CD8-positive, alpha-beta memory T cell (primary cell): ENCODE results near the gene HPX. TPM values are rescaled to one million over a fixed set of nuclear protein-coding genes. Genes with fewer than 3 reads are reported as not detected.
A peak's percentile ranks its signal among the peaks of the same experiment; 100 is the strongest.

Experiments
- CTCF ChIA-PET: fragments of 350-600 bp; sonication (Branson Sonifier 250); formaldehyde crosslinking; loops from one replicate; lab custom pipeline; 2021; ENCODE audit warnings: antibody characterized with exemption; lab: Charles Lee
- POLR2A ChIA-PET: fragments of 350-600 bp; sonication (Branson Sonifier 250); formaldehyde crosslinking; loops from one replicate; lab custom pipeline; 2021; ENCODE audit warnings: antibody characterized with exemption; lab: Charles Lee
- DNase-seq, 5 donors: peaks; one replicate each; pipeline versions ENCODE4 v3.0.0 to v3.0.0-alpha.2; 2020 to 2022; ENCODE audit warnings: mixed read lengths in 1 of 5
- H3K27ac ChIP-seq: one replicate; pipeline ENCODE4 v1.7.0; 2013; ENCODE audit warnings: low read depth, mild to moderate bottlenecking, low read length, moderate library complexity
- H3K27me3 ChIP-seq: 2 replicates; pipeline ENCODE4 v1.7.0; 2013; ENCODE audit warnings: low read length, mild to moderate bottlenecking; ENCODE audit not compliant: insufficient read depth, poor library complexity, severe bottlenecking
- H3K36me3 ChIP-seq: 2 replicates; pipeline ENCODE4 v1.7.0; 2013; ENCODE audit warnings: mild to moderate bottlenecking, low read length, moderate library complexity; ENCODE audit not compliant: insufficient read depth
- H3K4me1 ChIP-seq: 2 replicates; pipeline ENCODE4 v1.7.0; 2013; ENCODE audit warnings: mild to moderate bottlenecking, low read length, moderate library complexity; ENCODE audit not compliant: insufficient read depth
- H3K4me3 ChIP-seq: 2 replicates; pipeline ENCODE4 v1.7.0; 2013; ENCODE audit warnings: mild to moderate bottlenecking, low read length
- H3K9me3 ChIP-seq: 2 replicates; pipeline ENCODE4 v1.7.0; 2013; ENCODE audit warnings: mild to moderate bottlenecking, low read length
- H3K27ac Mint-ChIP-seq, 8 donors: one replicate each; pipeline ENCODE4 v1.8.0; 2020 to 2021; ENCODE audit warnings: mixed read lengths in 8 of 8, mild to moderate bottlenecking in 6 of 8, inconsistent platforms in 3 of 8, moderate library complexity in 3 of 8
- H3K27me3 Mint-ChIP-seq, 2 donors: one replicate each; pipeline ENCODE4 v1.8.0; 2020 to 2021; ENCODE audit warnings: mixed read lengths in 2 of 2, mild to moderate bottlenecking in 1 of 2, moderate library complexity in 1 of 2
- H3K36me3 Mint-ChIP-seq, 3 donors: one replicate each; pipeline ENCODE4 v1.8.0; 2020 to 2021; ENCODE audit warnings: mixed read lengths in 3 of 3, inconsistent platforms in 1 of 3, mild to moderate bottlenecking in 1 of 3
- H3K4me1 Mint-ChIP-seq, 3 donors: one replicate each; pipeline ENCODE4 v1.8.0; 2020 to 2021; ENCODE audit warnings: mixed read lengths in 3 of 3, inconsistent platforms in 1 of 3, mild to moderate bottlenecking in 1 of 3
- H3K4me3 Mint-ChIP-seq, 7 donors: one replicate each; pipeline ENCODE4 v1.8.0; 2020 to 2021; ENCODE audit warnings: mixed read lengths in 7 of 7, mild to moderate bottlenecking in 6 of 7, moderate library complexity in 4 of 7, inconsistent platforms in 2 of 7
- H3K9me3 Mint-ChIP-seq, 5 donors: one replicate each; pipeline ENCODE4 v1.8.0; 2020 to 2022; ENCODE audit warnings: mixed read lengths in 5 of 5, mild to moderate bottlenecking in 3 of 5, moderate library complexity in 2 of 5, inconsistent platforms in 1 of 5
- polyA plus RNA-seq: library from polyadenylated mRNA; unstranded; fragments of 300-500 nt; fragmentation: Illumina TruSeq; gene quantifications from one replicate; pipeline ENCODE4 v1.2.3, GENCODE V29; 2021
- total RNA-seq, 2 experiments: library from RNA; stranded (reverse); gene quantifications; one replicate each; pipeline ENCODE4 v1.2.3, GENCODE V29; 2021

Gene HPX
- total and polyA plus RNA-seq, 3 experiments from 2014 or later, result 0.27 TPM; not detected in 2

DNA sequence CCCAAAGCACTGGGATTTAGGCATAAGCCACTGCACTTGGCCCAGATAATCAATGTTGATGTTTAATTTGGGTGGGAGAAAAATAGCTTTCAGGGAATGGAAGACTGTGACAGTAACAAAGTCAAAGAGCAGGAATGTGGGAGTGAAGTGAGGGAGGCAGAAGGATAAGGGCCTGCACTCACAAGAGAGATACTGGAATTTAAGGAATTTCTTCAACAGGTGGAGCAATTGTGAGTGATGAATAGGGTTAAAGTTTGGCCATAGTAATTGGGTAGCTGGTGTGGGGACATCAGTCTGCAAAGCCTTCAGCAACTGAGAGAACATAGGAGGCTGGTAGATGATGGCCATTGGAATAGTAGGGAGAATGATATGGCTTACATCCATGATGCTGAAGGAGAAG is 13.3 kb downstream of the HPX start:
- Mint-ChIP-seq H3K27ac (peak overlapping the region in 1 of 8 donors; percentile 45), H3K36me3 (peaks cover 0 to 2% (median 0%) of the 10 kb centered on the region in 3 donors)
- H3K4me1 ChIP-seq, result no peaks in the 10 kb centered on the region

DNA sequence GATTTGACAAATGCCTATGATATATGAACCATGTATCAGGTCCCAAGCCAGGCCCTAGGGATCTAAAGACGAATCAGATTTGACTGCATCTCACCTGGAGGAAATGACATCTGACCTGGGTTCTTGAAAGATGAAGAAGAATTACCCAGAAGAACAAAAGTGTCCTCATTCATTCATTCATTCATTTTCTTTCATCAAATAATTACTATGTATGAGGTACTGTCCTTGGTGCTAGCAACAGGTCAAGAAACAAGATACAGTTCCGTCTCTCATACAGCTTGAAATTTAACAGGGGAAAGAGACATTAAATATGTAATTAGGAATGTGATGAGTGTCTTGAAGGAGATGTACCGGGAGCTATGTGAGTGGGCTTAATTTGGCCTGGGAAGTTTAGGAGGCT is 20.1 kb downstream of the HPX start:
- H3K27ac ChIP-seq, result no peak overlapping the region
- no peaks in the 10 kb centered on the region for H3K27me3 ChIP-seq
- peaks cover 34% of the 10 kb centered on the region for H3K4me1 ChIP-seq
- ChIA-PET CTCF (interaction anchor here (0.9 to 6.3 kb wide), 5 partner anchors 13 to 41 kb away, joined by 3 to 29 read pairs (median 15); partner anchors contain the start of gene SMPD1), POLR2A (no interaction called here)
- no peak for DNase-seq
- no peaks in the 10 kb centered on the region for H3K9me3 Mint-ChIP-seq
- H3K4me3 Mint-ChIP-seq, result peak overlapping the region in 4 of 7 donors; percentile 81 to 93 (median 87)
- H3K4me3 ChIP-seq, result no peak overlapping the region
- H3K27me3 Mint-ChIP-seq, result peaks cover 8 to 15% of the 10 kb centered on the region in 2 donors
- no peaks in the 10 kb centered on the region for H3K36me3 ChIP-seq
- peaks cover 0 to 4% (median 2%) of the 10 kb centered on the region in 3 donors for H3K36me3 Mint-ChIP-seq
- no peaks in the 10 kb centered on the region for H3K9me3 ChIP-seq
- peak overlapping the region in 3 of 8 donors; percentile 25 to 92 (median 86) for H3K27ac Mint-ChIP-seq
- H3K4me1 Mint-ChIP-seq, result peaks cover 6 to 10% (median 6%) of the 10 kb centered on the region in 3 donors

More for the DNA sequence above, 13.3 kb downstream of the HPX start:
- ChIA-PET POLR2A (no interaction called here), CTCF (interaction anchor here (0.8 to 2.3 kb wide), 4 partner anchors 11 to 48 kb away, joined by 3 to 7 read pairs (median 4); no protein-coding TSS in a partner anchor)
- Histone ChIP-seq H3K27ac (no peak overlapping the region), H3K27me3 (no peaks in the 10 kb centered on the region), H3K9me3 (no peaks in the 10 kb centered on the region), H3K4me3 (no peak overlapping the region), H3K36me3 (no peaks in the 10 kb centered on the region)
- Mint-ChIP-seq H3K4me1 (no peaks in the 10 kb centered on the region), H3K27me3 (peaks cover 5% of the 10 kb centered on the region in 2 donors), H3K4me3 (no peak overlapping the region), H3K9me3 (no peaks in the 10 kb centered on the region)
- no peak for DNase-seq

DNA sequence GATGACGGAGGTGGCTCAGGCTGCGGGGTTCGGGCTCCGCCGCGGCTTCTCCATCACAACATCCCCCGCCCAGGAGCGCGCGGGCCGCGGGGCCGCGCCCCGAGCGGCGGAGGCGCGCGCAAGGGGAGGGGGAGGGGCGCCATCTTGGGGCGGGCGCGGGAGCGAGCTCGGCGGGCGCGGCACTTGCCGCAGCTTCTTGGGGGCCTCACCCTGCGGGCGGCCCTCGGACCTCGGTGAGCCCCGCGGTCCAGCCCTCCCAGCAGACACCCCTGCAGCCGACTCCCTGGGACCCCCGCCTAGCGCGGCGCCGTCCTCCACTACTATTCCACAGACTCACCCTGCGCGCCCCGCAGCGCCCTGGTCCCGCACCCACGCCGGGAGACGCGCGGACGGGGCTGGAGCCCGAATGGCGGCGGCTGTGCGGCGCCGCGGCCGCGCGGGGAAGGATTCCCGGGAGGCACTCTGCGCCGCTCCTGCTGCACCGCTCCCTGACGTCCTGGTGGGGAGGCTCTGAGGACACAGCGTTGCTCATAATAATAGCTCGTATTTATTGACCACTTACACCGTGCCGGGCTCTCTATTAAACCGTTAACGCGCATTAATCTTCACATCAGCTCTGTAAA is 21.7 kb downstream of the HPX start, which contains the start of gene APBB1:
TSS of gene APBB1 (minus strand) at position 86 of the 623 bp plus-strand sequence. CDS start 7,747 bp downstream, outside the sequence.
- Histone ChIP-seq H3K9me3 (no peaks in the 10 kb centered on the region), H3K27ac (peak within 1 kb of the TSS; percentile 57), H3K36me3 (no peaks in the 10 kb centered on the region), H3K4me1 (peaks cover 49% of the 10 kb centered on the region), H3K27me3 (no peaks in the 10 kb centered on the region), H3K4me3 (peak within 1 kb of the TSS; percentile 77)
- peaks cover 7 to 15% of the 10 kb centered on the region in 2 donors for H3K27me3 Mint-ChIP-seq
- peak; percentile 61 to 83 (median 75) for DNase-seq
- H3K36me3 Mint-ChIP-seq, result peaks cover 0 to 4% (median 2%) of the 10 kb centered on the region in 3 donors
- H3K9me3 Mint-ChIP-seq, result no peaks in the 10 kb centered on the region
- peak within 1 kb of the TSS; percentile 70 to 96 (median 84) for H3K27ac Mint-ChIP-seq
- CTCF ChIA-PET, result interaction anchor here (0.8 to 6.3 kb wide), 12 partner anchors 10 to 336 kb away, joined by 3 to 29 read pairs (median 5); partner anchors contain the start of gene SMPD1
- POLR2A ChIA-PET, result interaction anchor here (0.5 to 4.6 kb wide), 7 partner anchors 15 to 193 kb away, joined by 3 to 56 read pairs (median 4); partner anchors contain the start of genes ARFIP2, SMPD1, TAF10 and TIMM10B
- H3K4me1 Mint-ChIP-seq, result peaks cover 6 to 10% (median 6%) of the 10 kb centered on the region in 3 donors
- peak within 1 kb of the TSS in 4 of 7 donors; percentile 81 to 93 (median 87) for H3K4me3 Mint-ChIP-seq

DNA sequence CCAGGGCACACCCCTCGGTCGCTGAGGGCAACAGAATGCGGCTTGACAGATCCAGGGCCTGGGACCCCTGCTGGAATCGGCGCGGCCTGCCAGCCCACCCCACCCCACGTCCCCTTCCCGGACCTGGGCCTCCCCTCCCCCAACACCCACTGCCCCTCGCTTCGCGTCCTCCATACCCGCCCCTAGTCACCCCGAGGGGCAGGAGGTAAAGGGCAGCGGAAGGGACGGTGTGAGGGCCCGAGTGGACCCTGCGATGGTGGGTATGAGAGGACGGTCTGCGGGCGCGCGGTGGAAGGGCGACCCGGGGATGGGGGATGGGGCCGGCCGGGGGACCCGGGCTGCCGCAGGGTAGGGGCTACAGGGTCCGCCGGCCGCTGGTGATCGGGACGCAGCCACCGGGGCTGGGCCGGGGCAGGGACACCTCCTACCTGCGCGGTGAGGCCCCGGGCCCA is 22.2 kb downstream of the HPX start:
- Histone ChIP-seq H3K9me3 (no peaks in the 10 kb centered on the region), H3K27ac (peak overlapping the region; percentile 18), H3K4me3 (peak overlapping the region; percentile 77), H3K4me1 (peaks cover 53% of the 10 kb centered on the region), H3K36me3 (no peaks in the 10 kb centered on the region), H3K27me3 (no peaks in the 10 kb centered on the region)
- DNase-seq, result peak in 2 of 5 donors; percentile 6 to 57
- ChIA-PET CTCF (interaction anchor here (0.8 to 6.3 kb wide), 13 partner anchors 11 to 337 kb away, joined by 3 to 29 read pairs (median 5); partner anchors contain the start of gene SMPD1), POLR2A (interaction anchor here (0.5 to 4.6 kb wide), 6 partner anchors 15 to 193 kb away, joined by 3 to 56 read pairs (median 5); partner anchors contain the start of genes ARFIP2, SMPD1, TAF10 and TIMM10B)
- Mint-ChIP-seq H3K9me3 (no peaks in the 10 kb centered on the region), H3K4me1 (peaks cover 6 to 10% (median 6%) of the 10 kb centered on the region in 3 donors), H3K27ac (no peak overlapping the region), H3K36me3 (peaks cover 0 to 4% (median 2%) of the 10 kb centered on the region in 3 donors), H3K4me3 (no peak overlapping the region), H3K27me3 (peaks cover 6 to 15% of the 10 kb centered on the region in 2 donors)

DNA sequence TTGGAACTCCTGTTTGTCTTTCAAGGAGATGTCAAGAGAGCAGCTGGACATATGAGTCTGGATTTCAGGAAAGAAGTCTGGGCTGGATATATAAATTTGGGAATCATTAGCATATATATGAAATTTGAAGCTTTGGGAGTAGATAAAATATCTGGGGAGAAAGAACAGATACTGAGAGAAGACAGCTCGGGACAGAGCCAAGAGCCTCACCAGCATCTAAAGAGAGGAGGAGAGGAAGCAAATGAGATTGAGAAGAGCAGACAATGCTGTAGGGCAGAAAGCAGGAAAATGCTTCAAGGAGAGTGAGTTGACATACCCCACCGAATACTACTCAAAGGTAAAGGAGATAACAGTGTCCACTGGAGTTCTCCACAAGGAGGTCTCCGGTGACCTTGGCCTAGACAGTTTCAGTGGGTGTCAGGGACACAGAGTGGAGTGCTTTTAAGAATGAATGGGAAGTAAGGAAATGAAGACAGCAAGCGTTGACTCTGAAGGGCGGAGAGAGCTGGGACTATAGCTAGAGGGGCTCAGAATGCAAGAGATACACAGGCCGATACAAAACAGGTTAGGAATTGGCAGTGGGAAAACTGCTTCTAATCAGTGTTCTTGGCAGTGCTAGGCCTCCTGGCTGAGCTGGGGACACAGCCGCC is 22.8 kb downstream of the HPX start:
- CTCF ChIA-PET, result interaction anchor here (1.4 to 6.3 kb wide), 9 partner anchors 11 to 39 kb away, joined by 4 to 29 read pairs (median 15); partner anchors contain the start of gene SMPD1
- Mint-ChIP-seq H3K4me3 (no peak overlapping the region), H3K27me3 (peaks cover 4 to 15% of the 10 kb centered on the region in 2 donors), H3K9me3 (no peaks in the 10 kb centered on the region), H3K27ac (no peak overlapping the region), H3K36me3 (peaks cover under 1 to 4% (median 2%) of the 10 kb centered on the region in 3 donors), H3K4me1 (peaks cover 10% of the 10 kb centered on the region in 3 donors)
- DNase-seq, result peak in 1 of 5 donors; percentile 30
- Histone ChIP-seq H3K36me3 (no peaks in the 10 kb centered on the region), H3K9me3 (no peaks in the 10 kb centered on the region), H3K27ac (no peak overlapping the region), H3K27me3 (no peaks in the 10 kb centered on the region), H3K4me3 (peak overlapping the region; percentile 77), H3K4me1 (peaks cover 58% of the 10 kb centered on the region)
- POLR2A ChIA-PET, result interaction anchor here (2.4 to 4.6 kb wide), 2 partner anchors 14 to 27 kb away, joined by 31 to 56 read pairs; partner anchors contain the start of gene SMPD1

DNA sequence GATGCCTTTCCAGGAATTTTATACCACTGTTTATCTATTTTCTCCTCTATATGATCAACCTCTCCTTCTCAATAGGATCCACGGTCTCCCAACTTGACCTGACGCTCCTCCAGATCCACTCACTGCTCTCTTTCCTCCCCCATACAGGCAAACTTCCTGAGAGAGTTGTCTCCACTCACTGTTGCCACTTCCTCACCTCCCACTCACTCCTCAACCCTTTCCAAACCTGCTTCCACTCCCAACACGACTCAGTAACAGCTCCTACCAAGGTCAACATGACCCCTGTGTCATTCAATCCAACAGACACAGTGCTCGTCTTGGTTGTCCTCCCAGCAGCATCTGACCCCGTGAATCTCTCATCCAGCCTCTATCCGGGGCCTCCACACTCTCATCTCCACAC is 25.0 kb downstream of the HPX start:
- H3K4me1 ChIP-seq, result peaks cover 71% of the 10 kb centered on the region
- no peak overlapping the region for H3K27ac ChIP-seq
- H3K27me3 Mint-ChIP-seq, result peaks cover under 1% of the 10 kb centered on the region in 2 donors
- H3K36me3 Mint-ChIP-seq, result peaks cover 1 to 13% (median 3%) of the 10 kb centered on the region in 3 donors
- no peak overlapping the region for H3K4me3 ChIP-seq
- peaks cover 10 to 29% (median 16%) of the 10 kb centered on the region in 3 donors for H3K4me1 Mint-ChIP-seq
- no peaks in the 10 kb centered on the region for H3K27me3 ChIP-seq
- POLR2A ChIA-PET, result interaction anchor here (0.5 to 4.6 kb wide), 2 partner anchors 12 to 38 kb away, joined by 3 to 56 read pairs; no protein-coding TSS in a partner anchor
- CTCF ChIA-PET, result no interaction called here
- no peak overlapping the region for H3K27ac Mint-ChIP-seq
- no peaks in the 10 kb centered on the region for H3K9me3 Mint-ChIP-seq
- DNase-seq, result no peak
- no peaks in the 10 kb centered on the region for H3K9me3 ChIP-seq
- H3K4me3 Mint-ChIP-seq, result no peak overlapping the region
- no peaks in the 10 kb centered on the region for H3K36me3 ChIP-seq

DNA sequence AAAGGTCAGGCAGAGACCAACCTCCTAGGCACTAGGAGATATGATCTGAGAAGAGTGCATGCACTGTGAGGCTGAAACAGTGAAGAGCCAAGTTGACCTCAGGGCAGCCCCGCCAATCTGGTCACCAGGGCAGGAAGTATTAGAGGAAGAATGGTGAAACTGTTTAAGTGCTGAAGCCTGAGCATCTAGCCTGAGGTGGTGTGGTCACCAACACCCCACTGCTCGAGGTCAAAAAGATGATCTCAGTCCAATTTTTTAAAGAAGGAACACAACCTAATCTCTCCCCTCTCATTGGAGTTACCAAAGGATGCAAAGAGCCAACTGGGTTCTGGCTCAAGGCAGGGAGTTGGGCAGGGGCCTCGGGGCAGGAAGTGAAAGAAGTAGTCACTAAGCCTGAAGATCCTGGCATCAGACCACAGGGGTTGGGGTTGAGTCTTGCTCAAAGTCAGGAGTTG is 25.9 kb downstream of the HPX start:
- no peak overlapping the region for H3K27ac ChIP-seq
- H3K27me3 ChIP-seq, result no peaks in the 10 kb centered on the region
- H3K9me3 ChIP-seq, result no peaks in the 10 kb centered on the region
- Mint-ChIP-seq H3K36me3 (peaks cover 0 to 18% (median 3%) of the 10 kb centered on the region in 3 donors), H3K27me3 (no peaks in the 10 kb centered on the region), H3K4me3 (no peak overlapping the region), H3K27ac (no peak overlapping the region), H3K9me3 (no peaks in the 10 kb centered on the region), H3K4me1 (peaks cover 9 to 32% (median 19%) of the 10 kb centered on the region in 3 donors)
- ChIA-PET CTCF (no interaction called here), POLR2A (interaction anchor here (2.1 kb wide), 1 partner anchor 25 kb away, joined by 7 read pairs; the partner anchor contains the start of gene SMPD1)
- no peak for DNase-seq
- H3K4me1 ChIP-seq, result peaks cover 73% of the 10 kb centered on the region
- H3K4me3 ChIP-seq, result peak overlapping the region; percentile 2
- H3K36me3 ChIP-seq, result peaks cover 8% of the 10 kb centered on the region
